ENCODE measurements around the gene GPR171.

The GPR171 gene

DNA sequence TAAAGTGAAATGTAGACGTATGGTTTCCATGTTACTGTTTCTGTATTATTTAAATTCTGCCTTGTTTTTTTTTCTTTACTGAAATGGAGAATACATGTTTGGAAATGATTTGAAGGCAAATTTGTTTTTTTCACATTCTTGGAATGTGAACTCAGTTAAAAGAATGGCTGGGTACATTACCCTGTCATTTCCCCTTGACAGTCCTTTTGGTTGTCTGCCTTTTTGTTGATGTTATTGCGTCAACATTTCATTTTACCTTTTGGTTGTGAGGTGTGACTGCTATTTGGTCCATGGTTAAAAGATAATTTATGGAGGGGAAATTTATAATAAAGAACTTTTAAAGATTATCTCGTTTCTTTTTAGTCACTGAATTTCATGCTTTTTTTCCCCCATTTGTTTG lies 3.2 kb upstream of the GPR171 start:
- DNase-seq, result no peak
- Histone ChIP-seq H4K91ac (ENCODE audit: low read length) (no peak overlapping the region), H3K79me1 (replicated peaks; ENCODE audit: low read length, poor library complexity, severe bottlenecking) (no peaks in the 10 kb centered on the region), H3K14ac (ENCODE audit: low read length in 2 of 2) (no peak overlapping the region), H2BK12ac (ENCODE audit: low read length in 2 of 2) (no peak overlapping the region), H2BK120ac (ENCODE audit: low read depth, low read length) (no peak overlapping the region), H3K9me3 (ENCODE audit: control insufficient read depth, low read length) (no peaks in the 10 kb centered on the region), H3K27me3 (ENCODE audit: control insufficient read depth in 1 of 2, insufficient read depth in 1 of 2, low read length in 2 of 2) (no peaks in the 10 kb centered on the region), H3K9ac (ENCODE audit: low read length) (no peak overlapping the region), H3K4ac (ENCODE audit: low read depth in 1 of 2, low read length in 2 of 2) (no peak overlapping the region), H3K4me1 (ENCODE audit: control insufficient read depth, insufficient read depth, low read depth, low read length) (peaks cover 4% of the 10 kb centered on the region), H2BK15ac (ENCODE audit: low read depth, poor library complexity, severe bottlenecking) (no peak overlapping the region), H3K18ac (ENCODE audit: low read depth in 1 of 2, low read length in 2 of 2) (no peak overlapping the region), H3K23ac (ENCODE audit: low read length in 2 of 2) (no peak overlapping the region), H3K4me3 (ENCODE audit: insufficient read depth in 1 of 2, low read depth in 1 of 2, low read length in 2 of 2) (no peak overlapping the region), H4K8ac (ENCODE audit: low read length) (no peak overlapping the region), H3K4me2 (ENCODE audit: low read length, poor library complexity, severe bottlenecking) (no peak overlapping the region), H3K36me3 (ENCODE audit: control insufficient read depth in 1 of 2, insufficient read depth in 2 of 2, low read depth in 1 of 2, low read length in 2 of 2) (no peaks in the 10 kb centered on the region), H3K27ac (ENCODE audit: low read length, poor library complexity, severe bottlenecking) (no peak overlapping the region), H2AK5ac (ENCODE audit: low read length, severe bottlenecking) (no peak overlapping the region), H2AFZ (ENCODE audit: low read depth, low read length) (no peak overlapping the region), H2BK5ac (ENCODE audit: low read depth, low read length, poor library complexity, severe bottlenecking) (no peak overlapping the region)
- WGBS, result 92% methylated on average over 2 of the region's 3 CpGs

DNA sequence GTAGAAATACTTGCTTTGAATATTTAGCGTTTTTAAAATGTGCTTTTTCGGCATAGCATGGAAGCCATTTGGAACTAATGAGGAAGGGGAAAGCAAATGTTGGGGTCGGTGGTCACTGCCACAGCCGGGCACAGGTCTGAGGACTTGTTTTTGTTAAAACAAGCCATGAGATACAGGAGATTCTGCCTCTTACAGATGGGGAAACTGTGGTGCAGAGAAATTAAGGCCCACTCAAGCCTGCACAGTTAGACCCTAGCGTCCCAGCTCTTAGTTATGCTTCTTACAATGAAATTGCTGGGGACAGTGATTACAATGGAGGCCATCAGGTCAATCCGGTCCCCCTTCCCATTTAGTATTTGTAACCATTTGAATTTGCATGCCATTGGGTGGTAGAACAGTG lies 2.5 kb upstream of the GPR171 start:
- no peak overlapping the region for H3K4ac ChIP-seq (ENCODE audit: low read depth in 1 of 2, low read length in 2 of 2)
- H3K27me3 ChIP-seq (ENCODE audit: control insufficient read depth in 1 of 2, insufficient read depth in 1 of 2, low read length in 2 of 2), result no peaks in the 10 kb centered on the region
- no peak overlapping the region for H2BK120ac ChIP-seq (ENCODE audit: low read depth, low read length)
- no peak overlapping the region for H3K27ac ChIP-seq (ENCODE audit: low read length, poor library complexity, severe bottlenecking)
- no peak overlapping the region for H3K9ac ChIP-seq (ENCODE audit: low read length)
- no peak overlapping the region for H2BK5ac ChIP-seq (ENCODE audit: low read depth, low read length, poor library complexity, severe bottlenecking)
- WGBS, result 97% methylated on average over 6 of the region's 6 CpGs
- peaks cover 2% of the 10 kb centered on the region for H3K4me1 ChIP-seq (ENCODE audit: control insufficient read depth, insufficient read depth, low read depth, low read length)
- no peak overlapping the region for H2BK12ac ChIP-seq (ENCODE audit: low read length in 2 of 2)
- no peak overlapping the region for H2AK5ac ChIP-seq (ENCODE audit: low read length, severe bottlenecking)
- H3K9me3 ChIP-seq (ENCODE audit: control insufficient read depth, low read length), result no peaks in the 10 kb centered on the region
- H3K4me2 ChIP-seq (ENCODE audit: low read length, poor library complexity, severe bottlenecking), result no peak overlapping the region
- no peak overlapping the region for H3K23ac ChIP-seq (ENCODE audit: low read length in 2 of 2)
- no peaks in the 10 kb centered on the region for H3K36me3 ChIP-seq (ENCODE audit: control insufficient read depth in 1 of 2, insufficient read depth in 2 of 2, low read depth in 1 of 2, low read length in 2 of 2)
- no peak for DNase-seq
- no peak overlapping the region for H3K4me3 ChIP-seq (ENCODE audit: insufficient read depth in 1 of 2, low read depth in 1 of 2, low read length in 2 of 2)
- no peak overlapping the region for H3K18ac ChIP-seq (ENCODE audit: low read depth in 1 of 2, low read length in 2 of 2)
- no peak overlapping the region for H2BK15ac ChIP-seq (ENCODE audit: low read depth, poor library complexity, severe bottlenecking)
- no peak overlapping the region for H3K14ac ChIP-seq (ENCODE audit: low read length in 2 of 2)
- no peaks in the 10 kb centered on the region for H3K79me1 ChIP-seq (replicated peaks; ENCODE audit: low read length, poor library complexity, severe bottlenecking)
- H4K91ac ChIP-seq (ENCODE audit: low read length), result no peak overlapping the region
- no peak overlapping the region for H2AFZ ChIP-seq (ENCODE audit: low read depth, low read length)
- no peak overlapping the region for H4K8ac ChIP-seq (ENCODE audit: low read length)

DNA sequence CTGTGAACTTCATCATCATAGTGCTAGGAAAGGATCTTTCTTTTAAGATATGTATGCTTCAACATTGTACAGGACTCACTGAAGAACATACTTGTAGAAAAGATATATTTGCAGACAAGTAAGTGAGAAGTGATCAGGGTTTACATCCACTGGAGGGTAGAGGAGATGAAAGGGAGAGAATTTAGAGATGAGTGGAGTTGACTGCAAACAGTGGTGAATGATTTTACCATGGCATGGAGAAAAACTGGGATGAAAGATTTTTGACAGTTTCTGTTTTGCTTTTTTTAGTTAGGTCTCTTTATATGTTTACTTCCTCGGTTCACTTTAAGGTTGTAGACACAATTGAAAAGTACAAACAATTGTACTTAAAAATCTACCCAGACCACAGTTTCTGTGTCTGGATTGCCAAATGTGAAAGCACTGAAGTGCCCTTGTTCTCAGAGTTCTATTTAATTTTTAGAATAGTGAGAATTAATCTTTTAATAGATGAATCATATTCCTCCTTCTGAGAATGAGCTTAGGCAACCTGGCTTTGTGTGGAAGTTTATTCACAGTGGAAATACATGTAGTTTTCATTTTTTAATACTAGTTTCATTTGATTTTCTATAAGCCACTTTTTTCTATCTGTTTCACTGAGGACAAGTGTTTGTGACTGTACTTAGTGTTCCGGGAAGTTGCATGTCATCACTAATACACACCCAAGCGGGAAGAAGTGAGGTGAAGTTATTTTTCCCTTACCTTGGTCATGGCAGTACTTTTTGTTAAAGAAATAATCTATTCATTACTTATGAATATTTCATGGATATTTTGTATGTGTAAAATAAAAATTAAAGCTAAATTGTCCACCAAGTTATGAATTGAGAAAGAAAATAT lies 1.8 kb upstream of the GPR171 start:
- no peak for DNase-seq
- Histone ChIP-seq H3K4ac (ENCODE audit: low read depth in 1 of 2, low read length in 2 of 2) (no peak overlapping the region), H3K23ac (ENCODE audit: low read length in 2 of 2) (no peak overlapping the region), H2BK15ac (ENCODE audit: low read depth, poor library complexity, severe bottlenecking) (no peak overlapping the region), H3K27me3 (ENCODE audit: control insufficient read depth in 1 of 2, insufficient read depth in 1 of 2, low read length in 2 of 2) (no peaks in the 10 kb centered on the region), H4K8ac (ENCODE audit: low read length) (no peak overlapping the region), H2AFZ (ENCODE audit: low read depth, low read length) (no peak overlapping the region), H2BK120ac (ENCODE audit: low read depth, low read length) (no peak overlapping the region), H3K79me1 (replicated peaks; ENCODE audit: low read length, poor library complexity, severe bottlenecking) (no peaks in the 10 kb centered on the region), H4K91ac (ENCODE audit: low read length) (no peak overlapping the region), H3K9ac (ENCODE audit: low read length) (no peak overlapping the region), H3K14ac (ENCODE audit: low read length in 2 of 2) (no peak overlapping the region), H3K36me3 (ENCODE audit: control insufficient read depth in 1 of 2, insufficient read depth in 2 of 2, low read depth in 1 of 2, low read length in 2 of 2) (no peaks in the 10 kb centered on the region), H2BK5ac (ENCODE audit: low read depth, low read length, poor library complexity, severe bottlenecking) (no peak overlapping the region), H3K4me1 (ENCODE audit: control insufficient read depth, insufficient read depth, low read depth, low read length) (no peaks in the 10 kb centered on the region), H2BK12ac (ENCODE audit: low read length in 2 of 2) (no peak overlapping the region), H2AK5ac (ENCODE audit: low read length, severe bottlenecking) (no peak overlapping the region), H3K4me3 (ENCODE audit: insufficient read depth in 1 of 2, low read depth in 1 of 2, low read length in 2 of 2) (no peak overlapping the region), H3K4me2 (ENCODE audit: low read length, poor library complexity, severe bottlenecking) (no peak overlapping the region), H3K27ac (ENCODE audit: low read length, poor library complexity, severe bottlenecking) (no peak overlapping the region), H3K18ac (ENCODE audit: low read depth in 1 of 2, low read length in 2 of 2) (no peak overlapping the region), H3K9me3 (ENCODE audit: control insufficient read depth, low read length) (no peaks in the 10 kb centered on the region)
- WGBS, result no CpG with 5 or more reads among the region's 3 CpGs

DNA sequence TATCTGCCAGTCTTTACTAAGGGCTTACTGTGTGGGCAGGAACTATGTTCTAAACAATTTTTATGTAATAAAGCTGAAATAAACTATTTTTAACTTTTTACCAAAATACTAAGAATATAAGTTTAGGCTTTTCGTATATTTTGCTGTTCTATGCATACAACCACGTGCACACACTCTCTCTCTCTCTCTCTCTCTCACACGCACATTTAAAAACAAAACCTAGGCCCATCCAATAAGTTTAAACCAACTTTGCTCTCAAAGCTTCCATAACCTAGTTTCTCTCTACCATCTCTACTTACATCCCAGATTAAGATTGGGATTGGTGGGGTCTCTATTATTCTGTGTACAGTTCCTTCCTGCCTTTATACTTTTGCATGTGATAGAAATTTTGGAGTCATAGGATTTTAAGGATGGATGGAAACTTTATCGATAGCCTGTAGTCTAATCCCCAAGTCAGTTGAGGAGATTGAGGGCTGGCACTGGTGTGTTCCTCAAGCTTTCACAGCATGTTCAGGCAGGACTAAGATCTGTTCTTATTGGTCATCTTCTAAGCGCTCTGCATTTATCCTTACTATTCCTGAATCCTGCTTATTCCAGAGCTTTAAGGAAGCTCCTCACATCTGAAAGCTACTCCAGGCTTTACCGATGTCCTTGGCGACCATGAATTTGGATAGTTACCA lies 1.8 kb downstream of the GPR171 start:
- H3K36me3 ChIP-seq (ENCODE audit: control insufficient read depth in 1 of 2, insufficient read depth in 2 of 2, low read depth in 1 of 2, low read length in 2 of 2), result no peaks in the 10 kb centered on the region
- H3K14ac ChIP-seq (ENCODE audit: low read length in 2 of 2), result no peak overlapping the region
- H2AFZ ChIP-seq (ENCODE audit: low read depth, low read length), result no peak overlapping the region
- no peak overlapping the region for H2BK5ac ChIP-seq (ENCODE audit: low read depth, low read length, poor library complexity, severe bottlenecking)
- no peak overlapping the region for H4K91ac ChIP-seq (ENCODE audit: low read length)
- no peak overlapping the region for H2BK12ac ChIP-seq (ENCODE audit: low read length in 2 of 2)
- H3K4ac ChIP-seq (ENCODE audit: low read depth in 1 of 2, low read length in 2 of 2), result peak overlapping the region in 1 of 2 experiments; percentile 26
- peaks cover 6% of the 10 kb centered on the region for H3K4me1 ChIP-seq (ENCODE audit: control insufficient read depth, insufficient read depth, low read depth, low read length)
- H3K4me2 ChIP-seq (ENCODE audit: low read length, poor library complexity, severe bottlenecking), result no peak overlapping the region
- H3K79me1 ChIP-seq (replicated peaks; ENCODE audit: low read length, poor library complexity, severe bottlenecking), result no peaks in the 10 kb centered on the region
- no peak overlapping the region for H2BK120ac ChIP-seq (ENCODE audit: low read depth, low read length)
- 100% methylated on average over 6 of the region's 7 CpGs for WGBS
- no peak overlapping the region for H3K4me3 ChIP-seq (ENCODE audit: insufficient read depth in 1 of 2, low read depth in 1 of 2, low read length in 2 of 2)
- H2BK15ac ChIP-seq (ENCODE audit: low read depth, poor library complexity, severe bottlenecking), result no peak overlapping the region
- no peak overlapping the region for H2AK5ac ChIP-seq (ENCODE audit: low read length, severe bottlenecking)
- H3K18ac ChIP-seq (ENCODE audit: low read depth in 1 of 2, low read length in 2 of 2), result no peak overlapping the region
- H3K9ac ChIP-seq (ENCODE audit: low read length), result no peak overlapping the region
- no peak overlapping the region for H3K27ac ChIP-seq (ENCODE audit: low read length, poor library complexity, severe bottlenecking)
- DNase-seq, result no peak
- H3K27me3 ChIP-seq (ENCODE audit: control insufficient read depth in 1 of 2, insufficient read depth in 1 of 2, low read length in 2 of 2), result no peaks in the 10 kb centered on the region
- no peak overlapping the region for H3K23ac ChIP-seq (ENCODE audit: low read length in 2 of 2)
- H3K9me3 ChIP-seq (ENCODE audit: control insufficient read depth, low read length), result no peaks in the 10 kb centered on the region
- H4K8ac ChIP-seq (ENCODE audit: low read length), result no peak overlapping the region
